ENCODE results near the gene NUDT4. TPM values are rescaled to one million over a fixed set of nuclear protein-coding genes. Genes with fewer than 3 reads are reported as not detected.

NUDT4 gene
- total and polyA plus RNA-seq, 9 of the 15 experiments (the other 6 are each of a cell fraction or from before 2014, with no cell fraction given) = 38.1 to 164 (median 99.2) TPM

- Histone ChIP-seq H3K4me1 (replicated peaks in 1 of 2; ENCODE audit: control insufficient read depth in 2 of 2, insufficient read depth in 2 of 2, low read length in 2 of 2) (peaks cover 27% of the 10 kb centered on the region in 2 experiments; a peak in 4 of 5 replicates), H3K9me1 (ENCODE audit: control insufficient read depth, insufficient read depth, low read length) (no peaks in the 10 kb centered on the region), H3K79me2 (ENCODE audit: control insufficient read depth, insufficient read depth, low read length) (peaks cover 66% of the 10 kb centered on the region), H3K4me3 (peak overlapping the region; percentile 2), H4K20me1 (replicated peaks; ENCODE audit: control insufficient read depth, insufficient read depth, low read length) (peaks cover 8% of the 10 kb centered on the region), H3K36me3 (ENCODE audit: control insufficient read depth, insufficient read depth, low read length) (no peaks in the 10 kb centered on the region; the same call in 2 of the 3 replicates), H3K9ac (ENCODE audit: insufficient read depth in 1 of 2, low read depth in 2 of 2, low read length in 2 of 2) (peak overlapping the region in 1 of 2 experiments; percentile 75; a peak in 2 of 4 replicates), H3K27ac (ENCODE audit: extremely low read depth, low read depth, low read length) (peak overlapping the region; percentile 93), H3K9me3 (replicated peaks; ENCODE audit: control insufficient read depth, insufficient read depth, low read depth, low read length) (no peaks in the 10 kb centered on the region), H3K4me2 (ENCODE audit: insufficient read depth, low read length) (peak overlapping the region; percentile 70), H3K27me3 (ENCODE audit: control insufficient read depth in 2 of 2, insufficient read depth in 2 of 2, low read length in 2 of 2) (no peaks in the 10 kb centered on the region), H2AFZ (ENCODE audit: low read depth, low read length) (peak overlapping the region; percentile 46)
- CTCF ChIA-PET (ENCODE audit: low intra/inter-chr PET ratio) = interaction anchor here (0.7 kb wide), 1 partner anchor 16 kb away, joined by 4 read pairs; no protein-coding TSS in a partner anchor
- POLR2A ChIA-PET = interaction anchor here (0.6 to 3.2 kb wide), 9 partner anchors 9 to 1218 kb away, joined by 3 to 24 read pairs (median 3); no protein-coding TSS in a partner anchor
- ATAC-seq = peak; percentile 5; the same call in 2 of the 3 replicates
- peak; percentile 59 for FAIRE-seq
- intact Hi-C loops (cut with micrococcal nuclease) (no loop called here), in situ Hi-C loops (cut with MboI) (no loop called here)
- no peak for DNase-seq (ENCODE audit: extremely low read depth in 1 of 4, low spot score in 3 of 4)
- WGBS (ENCODE audit: insufficient coverage, low coverage, missing lambda C conversion rate) = 7% methylated on average over 2 of the region's 2 CpGs
- BruUV-seq (replicated peaks) = no TSS peak
- TF ChIP-seq TFAP4 (CRISPR knock-in tag; IDR thresholded peaks at IDR 0.05; ENCODE audit: borderline replicate concordance) (no peak), ELF1 (tag; IDR thresholded peaks at IDR 0.05) (0 out of 2 replicates have a peak, but pooled peaks have one; percentile 18), ZBTB11 (CRISPR knock-in tag; IDR thresholded peaks at IDR 0.05) (no peak), FIP1L1 (IDR thresholded peaks at IDR 0.05; ENCODE audit: low read depth, low read length, poor library complexity, severe bottlenecking) (no peak), GTF2A2 (tag; IDR thresholded peaks at IDR 0.05) (0 out of 2 replicates have a peak, but pooled peaks have one; percentile 55), RBM25 (IDR thresholded peaks at IDR 0.05; ENCODE audit: low read depth, low read length, severe bottlenecking) (peak; percentile 16), SMARCA5 (IDR thresholded peaks at IDR 0.05) (no peak), DDX20 (tag; IDR thresholded peaks at IDR 0.05; ENCODE audit: low read depth) (no peak; the same call in 1 of the 2 replicates)
- TF ChIP-seq, protein P1, sequence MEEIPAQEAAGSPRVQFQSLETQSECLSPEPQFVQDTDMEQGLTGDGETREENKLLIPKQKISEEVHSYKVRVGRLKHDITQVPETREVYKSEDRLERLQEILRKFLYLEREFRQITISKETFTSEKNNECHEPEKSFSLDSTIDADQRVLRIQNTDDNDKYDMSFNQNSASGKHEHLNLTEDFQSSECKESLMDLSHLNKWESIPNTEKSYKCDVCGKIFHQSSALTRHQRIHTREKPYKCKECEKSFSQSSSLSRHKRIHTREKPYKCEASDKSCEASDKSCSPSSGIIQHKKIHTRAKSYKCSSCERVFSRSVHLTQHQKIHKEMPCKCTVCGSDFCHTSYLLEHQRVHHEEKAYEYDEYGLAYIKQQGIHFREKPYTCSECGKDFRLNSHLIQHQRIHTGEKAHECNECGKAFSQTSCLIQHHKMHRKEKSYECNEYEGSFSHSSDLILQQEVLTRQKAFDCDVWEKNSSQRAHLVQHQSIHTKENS (CRISPR knock-in tag; IDR thresholded peaks at IDR 0.05) = no peak
Observed at GRCh38 chr12:93373961-93374656, 3.6 kb upstream of the NUDT4 start.
